Osteoblast (primary cell): Measurements from ENCODE around the gene DOCK10. TPM values are rescaled to one million over a fixed set of nuclear protein-coding genes. Genes with fewer than 3 reads are reported as not detected.

Experiments used
- DNase-seq: peaks from one replicate; pipeline ENCODE4 v3.0.0; 2011; ENCODE audit warnings: low spot score, mixed read lengths; ENCODE audit not compliant: insufficient read length; ENCODE audit errors: missing footprints
- H2AFZ ChIP-seq: 2 replicates; pipeline ENCODE4 v1.6.0; 2011; ENCODE audit warnings: mild to moderate bottlenecking, low read length
- H3K27ac ChIP-seq: 2 replicates; pipeline ENCODE4 v1.5.1; 2011; ENCODE audit warnings: mild to moderate bottlenecking, low read depth, low read length, moderate library complexity
- H3K27me3 ChIP-seq: 2 replicates; pipeline ENCODE4 v1.6.0; 2012; ENCODE audit warnings: mild to moderate bottlenecking, control low read depth, inconsistent platforms, low read length, moderate library complexity; ENCODE audit not compliant: insufficient read depth
- H3K36me3 ChIP-seq: 2 replicates; pipeline ENCODE4 v1.5.1; 2011; ENCODE audit warnings: mild to moderate bottlenecking, low read length, control low read depth, moderate library complexity; ENCODE audit not compliant: insufficient read depth
- H3K4me1 ChIP-seq: 2 replicates; pipeline ENCODE4 v1.5.1; 2011; ENCODE audit warnings: mild to moderate bottlenecking, low read length, control low read depth, moderate library complexity; ENCODE audit not compliant: insufficient read depth
- H3K4me2 ChIP-seq: 2 replicates; pipeline ENCODE4 v1.6.0; 2011; ENCODE audit warnings: mild to moderate bottlenecking, low read length; ENCODE audit not compliant: insufficient read depth
- H3K4me3 ChIP-seq: fragments of 200-600 bp; sonication (generic); 3 replicates; pipeline ENCODE4 v1.5.1; 2012; ENCODE audit warnings: mild to moderate bottlenecking, low read length, inconsistent platforms; ENCODE audit not compliant: insufficient read depth
- H3K79me2 ChIP-seq: 2 replicates; pipeline ENCODE4 v1.6.0; 2012; ENCODE audit warnings: mild to moderate bottlenecking, low read length, control low read depth, inconsistent platforms; ENCODE audit not compliant: insufficient read depth
- H3K9me3 ChIP-seq: 2 replicates; pipeline ENCODE4 v1.5.1; 2011; ENCODE audit warnings: low read depth, low read length, control low read depth
- H4K20me1 ChIP-seq: 2 replicates; pipeline ENCODE4 v1.6.0; 2012; ENCODE audit warnings: mild to moderate bottlenecking, low read length, control low read depth; ENCODE audit not compliant: insufficient read depth
- total RNA-seq: library from RNA; depleted of rRNA; stranded (reverse); fragments of >200 nt; gene quantifications from 2 replicates; pipeline ENCODE4 v1.2.3, GENCODE V29; 2012
- TF ChIP-seq, protein P1 (sequence below): IDR thresholded peaks from 2 replicates; pipeline ENCODE4 v1.5.1; 2011; ENCODE audit warnings: mild to moderate bottlenecking, low read depth, low read length, moderate library complexity; ENCODE audit errors: extremely low read depth

Gene DOCK10
- total RNA-seq, 1 donor: 33.3 TPM

DNA sequence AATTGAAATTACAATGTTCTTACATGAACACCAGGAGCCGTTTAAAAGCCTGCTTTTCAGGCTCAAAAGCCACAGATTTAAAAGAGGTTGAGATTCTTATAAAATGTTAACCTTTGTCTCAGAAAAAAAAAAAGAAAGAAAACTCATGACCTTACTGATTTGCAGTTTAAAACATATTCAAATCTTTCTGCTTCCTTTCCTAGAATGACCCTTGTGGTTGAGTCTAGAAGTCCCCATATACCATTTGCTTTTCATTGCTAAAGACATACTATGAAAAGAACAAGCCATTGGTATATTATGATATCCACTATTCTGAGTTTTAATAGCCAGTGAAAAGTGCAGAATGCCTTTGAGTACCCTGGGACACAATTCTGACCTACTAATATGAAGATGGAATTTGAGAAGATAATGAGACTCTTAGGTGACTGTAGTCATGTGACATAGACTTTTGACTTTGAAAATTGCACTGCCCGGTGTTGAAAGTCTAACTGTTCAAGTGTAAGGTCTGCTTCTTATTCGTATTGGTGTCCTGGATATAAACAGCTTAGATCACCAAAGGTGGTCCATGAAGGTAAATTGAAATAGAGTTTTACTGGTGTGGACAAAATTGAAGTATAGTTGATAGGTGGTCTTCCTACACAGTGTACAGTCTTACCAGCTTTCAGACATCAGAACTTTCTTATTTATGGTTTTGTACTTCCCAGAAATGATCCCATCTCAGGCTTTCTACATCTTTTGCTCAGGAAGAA lies 117.0 kb downstream of the DOCK10 start:
- H3K9me3 ChIP-seq: no peaks in the 10 kb centered on the region
- peak overlapping the region; percentile 35 for H3K4me2 ChIP-seq
- peaks cover 43% of the 10 kb centered on the region for H3K79me2 ChIP-seq
- no peak overlapping the region for H3K4me3 ChIP-seq
- no peak for DNase-seq
- peak overlapping the region; percentile 91 for H3K27ac ChIP-seq
- no peaks in the 10 kb centered on the region for H3K27me3 ChIP-seq
- H3K4me1 ChIP-seq: peaks cover 46% of the 10 kb centered on the region
- TF ChIP-seq, protein P1, sequence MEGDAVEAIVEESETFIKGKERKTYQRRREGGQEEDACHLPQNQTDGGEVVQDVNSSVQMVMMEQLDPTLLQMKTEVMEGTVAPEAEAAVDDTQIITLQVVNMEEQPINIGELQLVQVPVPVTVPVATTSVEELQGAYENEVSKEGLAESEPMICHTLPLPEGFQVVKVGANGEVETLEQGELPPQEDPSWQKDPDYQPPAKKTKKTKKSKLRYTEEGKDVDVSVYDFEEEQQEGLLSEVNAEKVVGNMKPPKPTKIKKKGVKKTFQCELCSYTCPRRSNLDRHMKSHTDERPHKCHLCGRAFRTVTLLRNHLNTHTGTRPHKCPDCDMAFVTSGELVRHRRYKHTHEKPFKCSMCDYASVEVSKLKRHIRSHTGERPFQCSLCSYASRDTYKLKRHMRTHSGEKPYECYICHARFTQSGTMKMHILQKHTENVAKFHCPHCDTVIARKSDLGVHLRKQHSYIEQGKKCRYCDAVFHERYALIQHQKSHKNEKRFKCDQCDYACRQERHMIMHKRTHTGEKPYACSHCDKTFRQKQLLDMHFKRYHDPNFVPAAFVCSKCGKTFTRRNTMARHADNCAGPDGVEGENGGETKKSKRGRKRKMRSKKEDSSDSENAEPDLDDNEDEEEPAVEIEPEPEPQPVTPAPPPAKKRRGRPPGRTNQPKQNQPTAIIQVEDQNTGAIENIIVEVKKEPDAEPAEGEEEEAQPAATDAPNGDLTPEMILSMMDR: no peak
- peaks cover 32% of the 10 kb centered on the region for H3K36me3 ChIP-seq
- H2AFZ ChIP-seq: no peak overlapping the region
- no peaks in the 10 kb centered on the region for H4K20me1 ChIP-seq

DNA sequence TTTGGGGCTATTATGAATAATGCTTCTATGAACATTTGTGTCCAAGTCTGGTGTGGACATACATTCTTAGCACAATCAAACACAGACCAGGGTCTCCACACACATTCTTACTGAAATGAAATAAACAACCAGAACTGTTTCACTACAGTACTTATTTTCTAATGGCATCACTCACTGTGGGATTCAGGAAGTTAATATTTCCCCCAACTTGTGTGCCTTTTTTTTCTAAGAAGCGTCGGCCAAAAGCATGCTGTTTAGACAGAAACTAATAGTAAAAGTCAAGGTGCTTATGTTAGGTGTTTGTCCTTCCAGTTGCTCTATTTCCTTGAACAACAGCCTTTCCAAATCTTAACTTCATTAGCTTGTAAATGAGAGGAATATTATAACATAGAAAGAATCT lies 117.6 kb downstream of the DOCK10 start:
- no peak overlapping the region for H3K4me2 ChIP-seq
- no peak overlapping the region for H3K4me3 ChIP-seq
- H3K9me3 ChIP-seq: no peaks in the 10 kb centered on the region
- no peak for DNase-seq
- TF ChIP-seq, protein P1: no peak
- peak overlapping the region; percentile 91 for H3K27ac ChIP-seq
- peaks cover 46% of the 10 kb centered on the region for H3K4me1 ChIP-seq
- H2AFZ ChIP-seq: no peak overlapping the region
- H3K36me3 ChIP-seq: peaks cover 31% of the 10 kb centered on the region
- H4K20me1 ChIP-seq: no peaks in the 10 kb centered on the region
- H3K79me2 ChIP-seq: peaks cover 45% of the 10 kb centered on the region
- no peaks in the 10 kb centered on the region for H3K27me3 ChIP-seq

DNA sequence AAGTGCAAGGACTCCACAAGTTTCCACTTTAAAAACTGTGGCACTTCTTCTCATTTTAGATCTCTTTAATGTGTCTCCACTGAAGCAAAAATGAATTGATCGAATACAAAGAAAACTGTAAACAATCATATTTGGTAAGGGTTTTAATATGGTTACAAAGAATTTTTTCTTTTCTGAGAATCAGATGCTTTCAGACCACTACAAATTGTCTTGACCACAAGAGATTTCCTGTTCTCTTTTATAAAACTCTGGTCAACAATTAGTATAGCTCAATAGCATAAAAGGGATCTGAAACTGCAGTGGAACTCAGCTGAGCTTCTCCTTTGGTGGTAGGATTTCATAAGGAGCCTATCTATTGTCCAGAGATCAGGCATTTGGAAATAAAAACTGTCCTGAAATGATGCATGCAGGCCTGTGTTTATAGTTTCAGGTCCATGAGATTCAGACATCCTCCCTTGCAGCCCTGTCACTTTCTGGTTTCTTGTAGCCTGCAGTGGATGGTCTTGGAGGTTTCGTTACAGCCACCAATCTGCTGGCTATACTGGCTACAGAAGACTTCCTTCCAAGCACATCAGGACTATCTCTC lies 120.0 kb downstream of the DOCK10 start:
- peak overlapping the region; percentile 47 for H3K27ac ChIP-seq
- H2AFZ ChIP-seq: no peak overlapping the region
- no peaks in the 10 kb centered on the region for H4K20me1 ChIP-seq
- no peak overlapping the region for H3K4me3 ChIP-seq
- TF ChIP-seq, protein P1: no peak
- peaks cover 62% of the 10 kb centered on the region for H3K79me2 ChIP-seq
- DNase-seq: no peak
- H3K36me3 ChIP-seq: peaks cover 26% of the 10 kb centered on the region
- H3K4me1 ChIP-seq: peaks cover 29% of the 10 kb centered on the region
- H3K27me3 ChIP-seq: no peaks in the 10 kb centered on the region
- H3K4me2 ChIP-seq: no peak overlapping the region
- no peaks in the 10 kb centered on the region for H3K9me3 ChIP-seq

DNA sequence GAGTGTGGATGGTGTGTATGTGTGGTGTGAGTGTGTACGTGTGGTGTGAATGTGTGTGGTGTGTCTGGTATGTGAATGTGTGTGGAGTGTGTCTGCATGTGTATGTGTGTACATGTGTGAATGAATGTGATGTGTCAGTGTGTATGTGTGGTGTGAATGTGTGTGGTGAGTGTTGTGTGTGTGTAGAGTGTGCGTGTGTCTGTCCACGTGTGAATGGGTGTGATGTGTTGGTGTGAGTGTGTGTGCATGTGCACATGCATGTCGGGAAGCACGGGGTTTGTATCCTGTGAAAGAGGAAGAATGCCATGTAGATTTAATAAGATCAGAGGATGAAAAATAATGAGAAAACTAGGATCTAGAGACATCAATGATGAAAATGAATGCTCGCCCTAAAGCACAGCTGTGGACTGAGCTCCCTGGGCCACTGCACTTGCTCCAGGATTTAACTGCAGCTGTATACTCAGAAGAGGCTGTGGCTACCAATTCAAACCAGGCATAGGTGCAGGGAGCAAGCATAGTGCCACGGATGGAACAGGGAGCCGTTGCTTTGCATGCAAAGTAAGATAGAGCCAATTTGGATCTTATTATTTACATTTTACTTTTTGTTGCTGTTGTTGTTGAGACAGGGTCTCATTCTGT lies 122.7 kb downstream of the DOCK10 start:
- TF ChIP-seq, protein P1: no peak
- no peak overlapping the region for H3K4me3 ChIP-seq

More for the DNA sequence above, 122.7 kb downstream of the DOCK10 start:
- Histone ChIP-seq H3K79me2 (peaks cover 64% of the 10 kb centered on the region), H3K4me1 (peaks cover 16% of the 10 kb centered on the region), H2AFZ (no peak overlapping the region), H3K27me3 (no peaks in the 10 kb centered on the region), H3K36me3 (peaks cover 26% of the 10 kb centered on the region), H4K20me1 (no peaks in the 10 kb centered on the region), H3K27ac (no peak overlapping the region), H3K4me2 (no peak overlapping the region), H3K9me3 (no peaks in the 10 kb centered on the region)
- DNase-seq: no peak
